ENCODE results near the gene SLC17A6.
A peak's percentile ranks its signal among the peaks of the same experiment; 100 is the strongest.

SLC17A6 gene

DNA sequence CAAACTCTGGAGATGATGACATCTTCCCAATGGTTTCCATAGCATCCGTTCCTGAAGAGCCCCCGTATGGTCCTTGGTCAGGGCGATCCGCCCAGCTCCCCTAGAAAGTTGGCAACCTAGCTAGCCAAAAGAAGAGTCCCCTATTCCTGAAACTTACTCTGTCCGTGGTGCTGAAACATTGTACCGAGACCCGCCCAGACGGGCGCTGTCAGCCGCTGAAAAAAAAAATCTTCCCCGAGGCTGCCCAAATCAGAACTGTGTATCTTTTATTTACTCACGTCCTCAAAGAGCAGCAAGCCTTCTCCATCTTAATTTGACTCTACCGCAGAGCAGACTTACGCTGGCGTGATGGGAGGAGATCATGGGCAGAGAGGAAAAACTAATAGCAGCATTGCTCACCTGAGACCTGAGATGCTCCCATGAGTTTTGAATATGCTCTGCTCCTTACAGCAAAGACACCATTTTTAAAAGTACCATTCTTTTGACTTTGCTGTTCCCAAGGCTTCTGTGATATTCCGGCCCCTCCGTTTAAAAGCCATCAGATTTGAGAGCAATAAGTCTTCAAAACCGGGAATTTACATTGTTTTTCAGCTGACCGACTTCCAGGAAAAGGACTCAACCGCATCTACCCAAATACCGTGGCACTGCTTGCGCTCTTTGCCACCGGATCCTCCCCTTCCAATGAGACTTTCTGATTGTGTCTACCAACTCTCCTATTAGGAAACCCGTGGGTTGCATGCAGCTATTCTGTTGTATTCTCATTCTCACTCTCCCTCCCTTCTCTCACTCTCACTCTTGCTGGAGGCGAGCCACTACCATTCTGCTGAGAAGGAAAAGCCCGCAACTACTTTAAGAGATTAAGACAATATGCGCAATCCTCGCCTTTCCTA lies at the start of gene SLC17A6:
TSS of gene SLC17A6 (plus strand) at position 786 of the 890 bp plus-strand sequence. CDS start 153 bp downstream, outside the sequence.
- DNase-seq = peak; percentile 19

GRCh38 chr11:22302368-22302767 lies 35.8 kb upstream of the SLC17A6 start:
- DNase-seq = no peak

DNA sequence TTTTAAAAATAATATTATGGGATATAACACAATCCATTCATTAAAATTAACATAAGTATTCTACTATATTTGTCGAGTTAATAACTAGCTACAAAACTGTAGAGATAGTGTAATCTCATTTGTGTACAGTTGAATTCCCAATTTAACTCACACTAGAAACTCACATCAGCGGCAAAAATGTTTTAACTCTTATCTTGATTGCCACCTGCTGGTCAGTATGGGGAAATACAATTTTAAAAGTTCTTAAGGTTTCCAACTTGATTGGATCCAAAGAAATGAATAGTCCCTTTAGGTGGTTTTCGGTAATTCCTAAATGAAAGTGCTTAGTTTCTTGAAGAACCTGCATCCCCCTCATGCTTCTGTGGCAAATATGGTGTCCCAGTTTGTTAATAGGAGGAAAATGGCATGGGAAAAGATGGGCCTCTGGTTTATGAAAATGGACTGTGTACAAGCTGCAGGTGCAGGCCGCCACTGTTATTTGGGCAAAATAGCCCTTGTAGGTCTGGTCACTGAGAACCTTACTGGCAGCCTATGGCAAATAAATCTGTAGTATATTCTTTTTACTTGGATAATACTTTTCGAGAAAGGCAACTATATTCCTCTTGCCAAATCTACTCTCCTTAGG lies 33.7 kb upstream of the SLC17A6 start:
- peak; percentile 57 for DNase-seq

DNA sequence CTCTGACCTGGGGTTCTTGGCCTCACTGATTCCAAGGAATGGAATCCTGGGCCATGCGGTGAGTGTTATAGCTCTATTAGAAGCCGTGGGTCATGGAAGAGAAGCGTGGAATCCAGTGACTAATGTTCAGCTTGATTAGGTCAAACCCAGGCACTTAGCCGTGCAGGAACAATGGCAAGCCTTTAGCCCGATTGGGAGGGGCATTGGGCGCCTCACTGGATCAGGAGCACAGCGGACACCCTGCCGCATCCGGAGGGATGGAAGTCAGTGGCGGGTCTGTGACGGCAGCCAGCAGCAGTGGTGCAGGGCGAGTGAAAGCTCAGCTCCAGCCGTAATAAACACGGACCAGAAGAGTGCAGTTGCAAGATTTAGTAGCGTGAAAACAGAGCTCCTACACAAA lies 20.5 kb upstream of the SLC17A6 start:
- no peak for DNase-seq

- no peak for DNase-seq
These were observed 6.4 kb upstream of the SLC17A6 start for GRCh38 chr11:22331771-22332170.

GRCh38 chr11:22336587-22336986 lies 1.6 kb upstream of the SLC17A6 start:
- DNase-seq = no peak

- no peak for DNase-seq
These were observed 1.4 kb downstream of the SLC17A6 start for GRCh38 chr11:22339611-22340010.

GRCh38 chr11:22340235-22340634 lies 2.1 kb downstream of the SLC17A6 start:
- no peak for DNase-seq

DNA sequence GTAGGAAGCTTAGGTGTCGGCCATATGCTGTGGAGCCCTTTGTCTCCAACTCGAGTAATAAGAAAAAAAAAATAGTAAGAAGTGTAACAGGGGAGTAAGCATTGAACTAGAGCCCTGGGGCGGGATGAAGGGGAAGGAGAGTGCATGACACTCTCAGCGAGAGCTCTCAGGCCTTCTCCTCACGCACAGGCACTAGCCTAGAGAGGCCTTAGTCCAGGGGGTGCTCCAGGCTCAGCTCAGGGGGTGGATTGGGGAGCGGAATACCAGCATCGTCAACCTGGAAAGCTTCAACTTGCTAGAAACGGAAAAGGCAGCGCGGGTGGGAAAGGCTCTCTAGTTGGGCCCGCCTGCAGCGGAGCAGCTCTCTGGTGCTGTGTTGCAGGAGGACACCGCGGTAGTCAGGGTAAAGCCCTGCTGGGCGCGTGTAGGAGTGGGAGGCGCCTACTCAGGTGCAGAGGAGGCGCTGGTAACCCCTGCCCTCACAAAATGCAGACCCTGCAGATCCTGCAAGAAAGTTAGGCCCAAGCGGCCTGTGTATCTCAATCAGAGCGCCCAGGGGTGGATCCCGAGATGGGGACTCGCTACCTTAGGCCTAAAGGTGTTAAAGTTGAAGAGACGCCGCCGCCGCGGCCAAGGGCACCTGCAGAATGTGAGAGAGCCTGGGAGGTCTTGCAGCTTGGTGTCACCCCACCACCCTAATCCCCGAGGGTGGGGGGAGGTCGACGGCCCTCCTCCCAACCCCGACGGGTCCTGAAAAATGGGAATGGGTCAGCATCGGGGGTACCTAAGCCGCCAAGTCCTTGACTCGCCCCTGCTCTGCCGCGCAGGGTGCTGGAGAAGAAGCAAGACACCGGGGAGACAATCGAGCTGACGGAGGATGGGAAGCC lies 2.8 kb downstream of the SLC17A6 start:
- no peak for DNase-seq

GRCh38 chr11:22341588-22341931 lies 3.4 kb downstream of the SLC17A6 start:
- no peak for DNase-seq

DNA sequence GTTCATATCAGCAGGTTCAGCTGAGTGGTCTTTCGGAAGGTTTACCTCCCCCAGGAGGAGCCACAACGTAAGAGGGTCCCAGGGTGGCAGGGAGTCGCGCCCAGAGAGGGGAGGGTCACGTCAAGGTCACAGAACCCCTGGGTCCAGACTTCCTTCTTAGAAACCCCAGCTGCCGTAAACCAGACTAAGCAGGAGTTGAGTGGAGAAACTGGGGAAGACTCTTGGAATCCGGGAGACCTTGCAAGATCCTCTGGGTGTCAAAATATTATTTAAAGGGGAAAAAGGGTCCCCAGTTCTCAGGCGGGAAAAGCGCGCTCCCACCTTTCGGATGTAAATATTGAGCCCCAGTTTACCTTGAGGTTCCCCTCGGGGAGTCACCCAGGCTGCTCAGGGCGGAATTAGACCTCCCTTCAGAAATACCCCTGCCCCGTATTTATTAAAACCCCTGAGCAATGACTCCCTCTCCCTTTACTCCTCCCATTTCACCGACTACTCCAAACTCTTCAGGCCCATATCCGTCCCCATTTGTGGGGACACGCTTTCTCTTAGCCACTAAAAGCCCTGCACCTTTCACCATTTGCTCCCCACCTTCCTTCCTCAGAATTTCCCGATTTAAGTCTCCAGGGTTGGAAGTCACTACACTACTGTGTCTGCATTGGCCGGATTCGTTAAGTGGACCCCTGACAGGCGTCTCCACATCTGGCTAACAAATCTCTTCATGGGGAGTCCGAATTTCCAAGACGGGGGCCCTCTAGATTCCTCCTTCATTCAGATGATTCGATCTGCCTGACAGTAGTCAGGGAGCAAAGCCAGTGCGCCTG lies 4.2 kb downstream of the SLC17A6 start:
- no peak for DNase-seq

GRCh38 chr11:22343032-22343324 lies 4.8 kb downstream of the SLC17A6 start:
- DNase-seq = no peak

- DNase-seq = no peak
These were observed 5.3 kb downstream of the SLC17A6 start for GRCh38 chr11:22343371-22344032.

DNA sequence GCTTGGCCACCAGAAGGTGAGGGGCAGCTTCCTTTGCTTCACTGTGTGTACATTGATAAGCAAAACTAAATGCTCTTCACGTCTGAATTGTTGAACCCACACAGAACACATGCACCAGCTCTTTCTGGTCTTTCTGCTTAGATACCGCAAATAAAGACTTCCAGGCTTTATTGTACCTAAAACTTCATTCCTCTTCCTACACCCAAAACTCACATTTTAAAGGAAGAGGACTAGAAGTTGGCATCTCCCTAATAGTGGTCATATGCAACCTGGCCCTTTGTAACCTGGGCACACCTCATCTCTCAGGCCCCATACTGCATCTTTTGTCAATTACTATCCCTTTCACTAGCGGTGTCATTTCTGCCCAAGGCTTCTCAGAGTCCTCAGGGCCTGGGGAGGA lies 5.9 kb downstream of the SLC17A6 start:
- DNase-seq = no peak

GRCh38 chr11:22346282-22346681 lies 8.1 kb downstream of the SLC17A6 start:
- no peak for DNase-seq

DNA sequence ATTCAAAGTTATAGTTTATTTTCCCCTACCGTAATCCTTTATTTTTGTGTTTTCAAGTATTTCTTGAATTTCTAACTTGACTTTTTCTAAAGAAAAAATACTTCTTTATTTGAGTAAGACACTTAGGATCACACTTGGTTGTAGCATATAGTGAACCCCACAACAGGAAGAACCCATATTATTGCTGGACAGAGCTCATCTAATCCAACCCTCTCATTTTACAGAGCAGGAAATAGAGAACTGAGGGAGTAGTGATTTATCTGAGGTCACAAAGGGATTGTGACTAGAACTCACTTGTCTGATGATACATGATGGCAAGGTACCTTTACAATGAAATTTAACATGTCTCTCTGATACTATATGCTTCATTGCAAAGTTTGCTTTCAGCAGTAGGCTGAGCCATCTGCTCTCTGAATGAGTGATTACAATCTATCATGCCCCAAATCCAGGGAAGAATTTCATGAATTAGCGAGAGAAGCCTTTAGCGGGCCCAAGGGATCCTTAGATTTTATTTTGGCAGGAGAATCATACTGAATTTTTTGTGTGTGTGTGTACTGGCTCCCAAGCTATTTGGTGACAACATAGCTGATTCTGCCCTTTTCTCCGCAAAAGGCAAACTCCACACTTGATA lies 9.8 kb downstream of the SLC17A6 start:
- DNase-seq = no peak

DNA sequence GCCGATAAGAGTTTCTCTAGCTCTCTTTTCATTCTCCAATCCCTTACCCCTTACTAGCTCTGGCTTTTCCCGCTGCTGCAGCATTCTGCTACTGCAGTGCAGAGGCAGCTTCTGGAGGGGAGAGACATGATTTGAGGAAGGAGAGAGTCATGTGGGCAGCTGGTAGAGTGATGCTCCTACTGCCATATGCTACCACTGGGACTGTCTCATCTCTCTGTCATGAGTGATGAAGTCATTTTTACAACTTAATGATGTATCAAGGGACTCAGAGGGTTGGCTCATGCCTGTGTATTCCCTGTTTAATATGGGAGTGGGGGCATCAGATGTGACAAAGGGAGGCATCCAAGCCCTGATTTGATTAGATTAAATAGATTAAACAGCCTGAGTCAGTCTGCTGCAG lies 11.3 kb downstream of the SLC17A6 start:
- DNase-seq = no peak

GRCh38 chr11:22359295-22359694 lies 21.1 kb downstream of the SLC17A6 start:
- no peak for DNase-seq

DNA sequence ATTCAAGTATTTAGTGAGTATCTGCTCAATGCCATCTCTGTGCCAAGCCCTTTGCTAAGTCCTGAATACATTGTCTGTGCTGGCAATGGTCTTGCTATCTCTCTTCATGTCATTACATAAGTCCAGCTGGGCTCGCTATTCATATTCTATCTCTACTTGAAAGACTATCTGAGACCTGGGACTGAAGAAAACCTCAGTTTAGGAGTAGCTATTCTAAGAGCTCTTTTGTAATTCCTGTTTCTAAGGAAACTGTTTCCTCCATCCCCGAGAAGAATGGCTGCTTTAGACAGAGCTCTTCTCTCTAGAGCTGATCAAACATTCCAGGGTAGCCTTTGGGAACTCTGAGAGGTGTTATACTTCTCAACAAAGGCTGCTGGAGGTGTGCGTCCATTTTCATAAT lies 33.0 kb downstream of the SLC17A6 start:
- no peak for DNase-seq

- no peak for DNase-seq
These were observed 48.9 kb downstream of the SLC17A6 start for GRCh38 chr11:22387126-22387525.

DNA sequence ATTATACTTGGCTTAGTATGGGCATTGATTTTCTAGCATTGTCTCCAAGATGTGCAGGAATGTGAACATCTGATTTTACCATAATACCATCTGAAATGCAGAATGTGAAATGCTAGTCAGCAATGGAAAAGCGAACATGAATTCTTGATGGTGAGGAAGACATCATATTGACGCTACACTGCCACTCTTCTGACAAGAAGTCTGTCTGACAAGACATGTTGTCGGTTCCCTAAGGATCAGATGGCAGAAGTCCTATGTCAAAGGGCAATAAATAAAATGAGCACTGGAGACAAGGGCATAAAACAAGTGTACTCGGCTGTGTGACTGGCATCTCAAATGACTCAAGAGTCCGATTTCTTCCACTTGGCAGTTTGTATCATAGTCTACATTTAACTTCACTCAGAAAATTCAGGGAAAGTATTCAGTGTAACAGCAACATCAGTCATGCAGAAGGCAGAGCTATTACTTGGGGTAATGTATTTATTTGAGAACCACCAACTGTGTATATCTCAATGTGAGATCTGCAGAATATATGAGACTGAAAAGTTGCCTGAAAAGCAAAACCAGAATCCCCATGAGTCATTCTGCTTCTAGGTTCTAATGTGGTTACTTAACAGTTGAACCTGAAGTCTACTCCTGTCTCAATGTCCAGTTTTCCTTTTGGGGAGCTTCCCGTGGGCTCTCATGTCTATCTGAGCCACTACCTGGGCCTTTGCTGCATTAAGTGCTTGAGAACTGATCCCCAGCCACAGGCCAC lies 51.5 kb downstream of the SLC17A6 start:
- no peak for DNase-seq

All from kidney glomerular epithelial cell (primary cell).